HepG2 (cell line): Measurements from ENCODE around the gene HECTD1. TPM values are rescaled to one million over a fixed set of nuclear protein-coding genes. Genes with fewer than 3 reads are reported as not detected.

Experiments used
- CCAR2 ChIP-seq: fragments of 200-400 bp; formaldehyde crosslinking; optimal IDR thresholded peaks from 2 replicates; pipeline ENCODE3; 2018; ENCODE audit warnings: low read depth, mild to moderate bottlenecking, low read length, moderate library complexity
- CCDC6 ChIP-seq: sonication (generic); formaldehyde crosslinking; IDR thresholded peaks from 2 replicates; pipeline ENCODE4 v1.8.1; 2022; ENCODE audit warnings: mild to moderate bottlenecking, missing genetic modification reagents, moderate library complexity
- KDM1A ChIP-seq: IDR thresholded peaks from 2 replicates; pipeline ENCODE4 v1.6.1; 2016; ENCODE audit warnings: missing compliant biosample characterization
- KIAA2018 ChIP-seq: sonication (generic); formaldehyde crosslinking; IDR thresholded peaks from 2 replicates; pipeline ENCODE4 v1.5.0; 2020; ENCODE audit warnings: mild to moderate bottlenecking, missing genetic modification reagents, borderline replicate concordance
- MED1 ChIP-seq: sonication (generic); formaldehyde crosslinking; IDR thresholded peaks from 2 replicates; pipeline ENCODE4 v1.4.0; 2020; ENCODE audit warnings: missing genetic modification reagents
- NCOR1 ChIP-seq: fragments of 200-600 bp; sonication (generic); IDR thresholded peaks from 2 replicates; pipeline ENCODE4 v1.7.0; 2017; ENCODE audit warnings: antibody characterized with exemption, low read length, borderline replicate concordance
- NR0B2 ChIP-seq: sonication (generic); formaldehyde crosslinking; IDR thresholded peaks from 2 replicates; pipeline ENCODE4 v1.4.0; 2020; ENCODE audit warnings: mild to moderate bottlenecking, missing genetic modification reagents
- PITX1 ChIP-seq: sonication (generic); formaldehyde crosslinking; IDR thresholded peaks from 2 replicates; pipeline ENCODE4 v1.5.1; 2020; ENCODE audit warnings: mild to moderate bottlenecking, missing genetic modification reagents
- TP53 ChIP-seq: sonication (generic); formaldehyde crosslinking; conservative IDR thresholded peaks from 2 replicates; pipeline ENCODE4 v1.4.0; 2020; ENCODE audit warnings: missing genetic modification reagents
- ZSCAN22 ChIP-seq: sonication (generic); formaldehyde crosslinking; IDR thresholded peaks from 2 replicates; pipeline ENCODE4 v1.4.0; 2020; ENCODE audit warnings: mild to moderate bottlenecking, missing genetic modification reagents
- polyA plus RNA-seq, 8 experiments: library from polyadenylated mRNA; depleted of rRNA in 3 of 8; stranded (reverse) in 7 of 8; unstranded in 1 of 8; fragments of >200 nt; fragmentation: Illumina TruSeq in 4 of 8; extraction: Trizol in 4 of 8; gene quantifications; 2 replicates each; pipeline versions ENCODE4 v1.2.1 to v1.2.3, GENCODE V29; 2011 to 2016; ENCODE audit warnings: low read depth in 4 of 8, missing spikeins in 1 of 8, mixed read lengths in 1 of 8; ENCODE audit not compliant: insufficient read depth in 1 of 8
- total RNA-seq, 5 experiments: library from RNA; depleted of rRNA; stranded (reverse); fragments of >200 nt; fragmentation: Illumina TruSeq; extraction: Trizol; gene quantifications; 2 replicates each; pipeline ENCODE4 v1.2.3, GENCODE V29; 2016; ENCODE audit warnings: low read depth in 1 of 5
- TF ChIP-seq, protein P1 (sequence below): sonication (generic); formaldehyde crosslinking; IDR thresholded peaks from 2 replicates; pipeline ENCODE4 v1.8.0; 2022; ENCODE audit warnings: low read depth, missing genetic modification reagents
- TF ChIP-seq, protein P2 (sequence below): sonication (generic); formaldehyde crosslinking; IDR thresholded peaks from 2 replicates; pipeline ENCODE4 v1.8.1; 2023; ENCODE audit warnings: mild to moderate bottlenecking, missing genetic modification reagents
- TF ChIP-seq, protein P3 (sequence below), 2 experiments: sonication (generic) in 1 of 2; formaldehyde crosslinking in 1 of 2; IDR thresholded peaks; 2 replicates each; pipeline versions ENCODE4 v1.5.1 to v1.6.1; 2011 to 2020; ENCODE audit warnings: borderline replicate concordance in 1 of 2, low read depth in 1 of 2, low read length in 1 of 2, mild to moderate bottlenecking in 1 of 2, missing genetic modification reagents in 1 of 2, moderate library complexity in 1 of 2

The HECTD1 gene
- total and polyA plus RNA-seq, 2 of the 13 experiments (the other 11 are each of a cell fraction or from before 2014, with no cell fraction given) = 312 to 560 TPM

DNA sequence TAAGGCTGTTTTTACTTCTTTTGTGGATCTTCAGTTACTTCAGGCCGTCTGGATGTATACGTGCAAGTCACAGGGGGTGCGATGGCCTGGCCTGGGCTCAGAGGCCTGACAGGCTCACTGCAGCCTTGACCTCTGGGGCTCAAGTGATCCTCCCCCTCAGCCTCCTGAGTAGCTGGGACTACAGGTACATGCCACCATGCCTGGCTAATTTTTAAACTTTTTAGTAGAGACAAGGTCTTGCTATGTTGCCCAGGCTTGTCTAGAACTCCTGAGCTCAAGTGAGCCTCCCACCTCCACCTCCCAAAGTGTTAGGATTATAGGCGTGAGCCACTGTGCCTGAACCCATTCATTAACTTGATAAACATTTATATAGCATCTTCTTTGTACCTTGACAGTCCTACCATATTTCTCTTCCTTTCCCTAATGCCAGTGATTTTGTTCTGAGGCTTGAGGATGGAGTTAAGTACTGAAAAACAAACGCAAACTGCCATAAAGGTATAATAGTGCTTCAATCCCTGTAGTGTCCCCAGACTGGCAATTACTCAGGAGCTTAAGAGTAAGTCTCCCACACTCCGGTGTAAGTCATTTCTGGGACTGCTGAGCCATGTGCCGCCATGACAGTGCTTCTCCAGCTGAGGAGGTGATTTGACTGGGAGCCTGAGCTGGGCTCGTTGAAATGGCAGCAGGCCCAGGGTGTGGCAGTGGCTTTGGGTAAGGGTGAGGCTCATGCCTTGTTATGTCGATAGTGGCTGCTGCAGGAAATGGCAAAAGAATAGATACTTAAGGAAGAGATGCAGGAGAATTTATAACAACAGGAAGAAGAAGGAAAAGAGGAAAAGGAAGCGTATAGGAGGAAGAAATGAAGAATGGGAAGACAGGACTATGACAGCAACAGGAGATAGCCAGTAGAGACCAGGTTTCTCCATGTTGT is 43.7 kb upstream of the HECTD1 start (continued):
- no peak for TF ChIP-seq KIAA2018 (CRISPR knock-in tag)
- TF ChIP-seq NR0B2 = no peak
- TF ChIP-seq, protein P1, sequence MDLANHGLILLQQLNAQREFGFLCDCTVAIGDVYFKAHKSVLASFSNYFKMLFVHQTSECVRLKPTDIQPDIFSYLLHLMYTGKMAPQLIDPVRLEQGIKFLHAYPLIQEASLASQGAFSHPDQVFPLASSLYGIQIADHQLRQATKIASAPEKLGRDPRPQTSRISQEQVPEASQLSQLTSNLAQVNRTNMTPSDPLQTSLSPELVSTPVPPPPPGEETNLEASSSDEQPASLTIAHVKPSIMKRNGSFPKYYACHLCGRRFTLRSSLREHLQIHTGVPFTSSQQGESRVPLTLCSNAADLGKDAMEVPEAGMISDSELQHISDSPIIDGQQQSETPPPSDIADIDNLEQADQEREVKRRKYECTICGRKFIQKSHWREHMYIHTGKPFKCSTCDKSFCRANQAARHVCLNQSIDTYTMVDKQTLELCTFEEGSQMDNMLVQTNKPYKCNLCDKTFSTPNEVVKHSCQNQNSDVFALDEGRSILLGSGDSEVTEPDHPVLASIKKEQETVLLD (CRISPR knock-in tag) = peak; percentile 42; the same call in 1 of the 2 replicates
- 0 out of 2 replicates have a peak, but pooled peaks have one; percentile 43 for TF ChIP-seq CCDC6 (CRISPR knock-in tag)
- TF ChIP-seq KDM1A (CRISPR knock-in tag) = peak; percentile 66; the same call in 1 of the 2 replicates
- TF ChIP-seq PITX1 (CRISPR knock-in tag) = peak; percentile 62; the same call in 1 of the 2 replicates
- TF ChIP-seq ZSCAN22 (CRISPR knock-in tag) = no peak
- TF ChIP-seq, protein P2, sequence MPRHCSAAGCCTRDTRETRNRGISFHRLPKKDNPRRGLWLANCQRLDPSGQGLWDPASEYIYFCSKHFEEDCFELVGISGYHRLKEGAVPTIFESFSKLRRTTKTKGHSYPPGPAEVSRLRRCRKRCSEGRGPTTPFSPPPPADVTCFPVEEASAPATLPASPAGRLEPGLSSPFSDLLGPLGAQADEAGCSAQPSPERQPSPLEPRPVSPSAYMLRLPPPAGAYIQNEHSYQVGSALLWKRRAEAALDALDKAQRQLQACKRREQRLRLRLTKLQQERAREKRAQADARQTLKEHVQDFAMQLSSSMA = peak; percentile 65; the same call in 1 of the 2 replicates
- TF ChIP-seq NCOR1 = no peak
- TF ChIP-seq, protein P3, sequence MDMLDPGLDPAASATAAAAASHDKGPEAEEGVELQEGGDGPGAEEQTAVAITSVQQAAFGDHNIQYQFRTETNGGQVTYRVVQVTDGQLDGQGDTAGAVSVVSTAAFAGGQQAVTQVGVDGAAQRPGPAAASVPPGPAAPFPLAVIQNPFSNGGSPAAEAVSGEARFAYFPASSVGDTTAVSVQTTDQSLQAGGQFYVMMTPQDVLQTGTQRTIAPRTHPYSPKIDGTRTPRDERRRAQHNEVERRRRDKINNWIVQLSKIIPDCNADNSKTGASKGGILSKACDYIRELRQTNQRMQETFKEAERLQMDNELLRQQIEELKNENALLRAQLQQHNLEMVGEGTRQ (IDR thresholded peaks at IDR 0.05; ENCODE audit: low read depth, low read length) = no peak
- TF ChIP-seq, protein P3 (CRISPR knock-in tag; IDR thresholded peaks at IDR 0.05; ENCODE audit: borderline replicate concordance) = no peak
- TF ChIP-seq TP53 (CRISPR knock-in tag) = no peak
- peak; percentile 73 for TF ChIP-seq MED1
- no peak for TF ChIP-seq CCAR2
